Measurements from ENCODE around the gene PDE2A.

DNA sequence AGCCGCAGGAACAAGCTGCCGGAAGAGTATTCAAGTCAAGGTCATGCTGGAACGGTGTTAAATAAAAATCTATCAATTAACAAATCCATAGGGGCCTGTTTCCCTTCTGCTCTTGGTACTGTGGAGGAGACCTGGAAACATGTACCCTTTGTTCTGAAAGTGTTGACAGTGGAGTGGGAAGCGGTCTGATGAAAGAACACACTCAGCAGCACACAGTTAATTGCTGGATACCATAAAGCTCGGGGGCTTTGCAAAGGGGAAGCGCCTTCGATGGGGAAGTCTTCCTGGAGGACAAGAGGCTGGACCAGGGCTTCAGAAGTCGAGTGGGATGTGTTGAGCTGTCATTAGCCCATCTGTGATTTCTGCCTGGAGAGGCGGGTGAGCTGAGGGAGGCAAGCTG lies 127.4 kb downstream of the PDE2A start:
- TF ChIP-seq, protein P1, sequence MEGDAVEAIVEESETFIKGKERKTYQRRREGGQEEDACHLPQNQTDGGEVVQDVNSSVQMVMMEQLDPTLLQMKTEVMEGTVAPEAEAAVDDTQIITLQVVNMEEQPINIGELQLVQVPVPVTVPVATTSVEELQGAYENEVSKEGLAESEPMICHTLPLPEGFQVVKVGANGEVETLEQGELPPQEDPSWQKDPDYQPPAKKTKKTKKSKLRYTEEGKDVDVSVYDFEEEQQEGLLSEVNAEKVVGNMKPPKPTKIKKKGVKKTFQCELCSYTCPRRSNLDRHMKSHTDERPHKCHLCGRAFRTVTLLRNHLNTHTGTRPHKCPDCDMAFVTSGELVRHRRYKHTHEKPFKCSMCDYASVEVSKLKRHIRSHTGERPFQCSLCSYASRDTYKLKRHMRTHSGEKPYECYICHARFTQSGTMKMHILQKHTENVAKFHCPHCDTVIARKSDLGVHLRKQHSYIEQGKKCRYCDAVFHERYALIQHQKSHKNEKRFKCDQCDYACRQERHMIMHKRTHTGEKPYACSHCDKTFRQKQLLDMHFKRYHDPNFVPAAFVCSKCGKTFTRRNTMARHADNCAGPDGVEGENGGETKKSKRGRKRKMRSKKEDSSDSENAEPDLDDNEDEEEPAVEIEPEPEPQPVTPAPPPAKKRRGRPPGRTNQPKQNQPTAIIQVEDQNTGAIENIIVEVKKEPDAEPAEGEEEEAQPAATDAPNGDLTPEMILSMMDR (IDR thresholded peaks at IDR 0.05 in 4 of 5, conservative IDR thresholded peaks at IDR 0.05 in 1 of 5) = no peak
- no peak for TF ChIP-seq POLR2A (IDR thresholded peaks at IDR 0.05)

All from gastrocnemius medialis (tissue), 4 donors.